Stimulated activated CD8-positive, alpha-beta memory T cell treated with anti-CD3 and anti-CD28 coated beads, Interleukin-7, amount 100 ng/mL, for 4 hours (primary cell): ENCODE results near the gene GIGYF1.
"Not testable (repeated sequence)": the region's sequence is repeated elsewhere in the genome, so short reads cannot be mapped to it uniquely, and the experiment has no call there.

Experiments
- DNase-seq, 2 donors: peaks; one replicate each; pipeline ENCODE4 v3.0.0-alpha.2; 2020; ENCODE audit warnings: low read depth in 2 of 2

GIGYF1 gene

DNA sequence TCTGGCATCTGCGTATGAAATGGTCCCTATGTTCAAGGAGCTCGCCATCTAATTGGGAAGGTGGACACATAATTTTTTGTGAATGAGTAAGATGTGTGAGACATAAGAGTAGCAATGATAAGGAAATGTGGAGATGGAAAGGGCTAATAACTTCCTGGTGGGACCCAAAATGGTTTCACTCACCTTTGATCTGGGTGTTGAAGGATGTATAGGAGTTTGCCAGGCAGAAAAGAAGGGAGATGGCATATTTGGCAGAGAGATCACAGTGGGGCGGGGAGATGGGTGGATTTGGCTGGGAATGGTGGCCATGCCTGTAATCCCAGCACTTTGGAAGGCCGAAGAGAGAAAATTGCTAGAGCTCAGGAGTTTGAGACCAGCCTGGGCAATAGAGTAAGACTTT, 16.4 kb upstream of the GIGYF1 start:
- no peak for DNase-seq

DNA sequence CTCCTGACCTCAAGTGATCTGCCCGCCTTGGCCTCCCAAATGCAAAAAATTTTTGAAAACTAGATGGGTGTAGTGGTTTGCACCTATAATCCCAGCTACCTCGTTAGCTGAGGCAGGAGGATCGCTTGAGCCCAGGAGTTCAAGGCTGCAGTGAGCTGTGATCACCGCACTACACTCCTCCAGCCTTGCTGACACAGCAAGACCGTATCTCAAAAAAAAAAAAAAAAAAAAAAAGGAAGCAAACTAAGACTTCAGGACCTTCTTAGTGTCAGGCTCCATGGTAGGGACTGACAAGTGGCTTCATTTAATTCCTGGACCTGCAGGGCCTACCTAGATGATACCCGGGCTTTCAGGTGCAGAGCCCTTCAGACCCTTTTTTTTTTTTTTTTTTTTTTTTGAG, 14.3 kb upstream of the GIGYF1 start:
- no peak for DNase-seq

DNA sequence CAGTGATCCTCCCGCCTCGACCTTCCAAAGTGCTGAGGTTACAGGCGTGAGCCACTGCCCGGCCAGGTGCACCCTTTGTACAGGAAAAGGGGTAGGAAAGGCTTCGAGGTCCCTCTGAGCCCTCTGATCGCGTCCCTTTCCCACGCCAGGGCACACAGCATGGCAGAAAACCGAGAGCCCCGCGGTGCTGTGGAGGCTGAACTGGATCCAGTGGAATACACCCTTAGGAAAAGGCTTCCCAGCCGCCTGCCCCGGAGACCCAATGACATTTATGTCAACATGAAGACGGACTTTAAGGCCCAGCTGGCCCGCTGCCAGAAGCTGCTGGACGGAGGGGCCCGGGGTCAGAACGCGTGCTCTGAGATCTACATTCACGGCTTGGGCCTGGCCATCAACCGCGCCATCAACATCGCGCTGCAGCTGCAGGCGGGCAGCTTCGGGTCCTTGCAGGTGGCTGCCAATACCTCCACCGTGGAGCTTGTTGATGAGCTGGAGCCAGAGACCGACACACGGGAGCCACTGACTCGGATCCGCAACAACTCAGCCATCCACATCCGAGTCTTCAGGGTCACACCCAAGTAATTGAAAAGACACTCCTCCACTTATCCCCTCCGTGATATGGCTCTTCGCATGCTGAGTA, 12.7 kb upstream of the GIGYF1 start:
- DNase-seq: no peak

DNA sequence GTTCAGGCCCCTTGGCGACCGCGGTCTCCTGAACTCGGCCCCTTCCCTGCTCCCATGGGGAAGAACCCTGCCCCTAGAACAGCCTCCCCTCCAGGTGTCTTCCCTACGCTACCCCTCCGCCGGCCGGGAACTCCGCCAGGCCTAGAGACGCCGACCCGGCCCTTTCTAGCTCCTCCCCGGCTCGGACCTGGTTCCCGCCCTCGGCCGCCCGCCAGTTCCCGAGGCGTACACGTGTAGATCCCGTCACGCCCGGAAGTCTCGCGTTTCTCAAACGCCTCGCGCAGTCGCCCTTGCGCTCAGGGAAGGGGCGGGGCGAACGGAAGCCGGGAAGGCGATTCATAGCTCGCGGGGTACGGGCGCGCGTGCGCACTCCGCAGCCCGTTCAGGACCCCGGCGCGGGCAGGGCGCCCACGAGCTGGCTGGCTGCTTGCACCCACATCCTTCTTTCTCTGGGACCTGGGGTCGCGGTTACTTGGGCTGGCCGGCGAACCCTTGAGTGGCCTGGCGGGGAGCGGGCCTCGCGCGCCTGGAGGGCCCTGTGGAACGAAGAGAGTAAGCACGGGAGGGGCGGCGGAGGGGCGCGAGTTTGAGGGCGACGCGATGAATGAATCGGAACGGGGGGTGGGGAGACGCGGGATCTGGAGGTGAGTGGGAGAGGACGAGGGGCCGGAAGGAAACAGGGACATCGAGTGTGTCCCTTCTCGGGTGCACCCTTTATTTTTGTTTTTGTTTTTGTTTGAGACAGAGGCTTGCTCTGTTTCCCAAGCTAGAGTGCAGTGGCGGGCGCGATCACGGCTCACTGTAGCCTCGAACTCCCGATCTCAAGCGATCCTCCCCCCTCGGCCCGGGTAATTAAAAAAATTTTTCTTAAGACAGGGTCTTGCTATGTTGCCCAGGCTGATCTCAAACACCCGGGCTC, 12.0 kb upstream of the GIGYF1 start, which contains the start of gene POP7:
TSS of gene POP7 (plus strand) at position 369 of the 919 bp plus-strand sequence. CDS start 710 bp downstream, outside the sequence.
- peak; percentile 97 to 98 for DNase-seq

DNA sequence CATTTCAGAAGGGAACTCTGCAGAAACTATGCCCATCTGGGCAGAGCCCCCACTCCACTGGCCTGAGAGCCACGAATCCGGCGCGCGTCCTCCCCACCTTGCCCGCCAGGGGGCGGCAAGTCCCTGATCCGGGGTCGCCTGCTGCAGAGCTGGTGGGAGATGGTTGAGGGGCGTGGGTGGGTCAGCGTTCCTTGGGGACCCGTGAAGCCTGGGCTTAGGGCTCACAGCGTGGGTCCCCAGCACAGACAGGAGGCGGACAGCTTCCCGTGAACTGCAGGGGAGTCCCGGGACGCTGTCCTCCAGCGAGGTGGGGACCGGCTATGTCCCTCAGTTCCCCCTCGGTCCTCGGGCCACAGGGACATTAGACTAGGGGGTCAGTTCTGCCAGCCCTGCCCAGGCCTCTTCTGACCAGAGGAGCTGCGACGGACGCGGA, 11.3 kb upstream of the GIGYF1 start:
- DNase-seq: peak; percentile 49 to 71

DNA sequence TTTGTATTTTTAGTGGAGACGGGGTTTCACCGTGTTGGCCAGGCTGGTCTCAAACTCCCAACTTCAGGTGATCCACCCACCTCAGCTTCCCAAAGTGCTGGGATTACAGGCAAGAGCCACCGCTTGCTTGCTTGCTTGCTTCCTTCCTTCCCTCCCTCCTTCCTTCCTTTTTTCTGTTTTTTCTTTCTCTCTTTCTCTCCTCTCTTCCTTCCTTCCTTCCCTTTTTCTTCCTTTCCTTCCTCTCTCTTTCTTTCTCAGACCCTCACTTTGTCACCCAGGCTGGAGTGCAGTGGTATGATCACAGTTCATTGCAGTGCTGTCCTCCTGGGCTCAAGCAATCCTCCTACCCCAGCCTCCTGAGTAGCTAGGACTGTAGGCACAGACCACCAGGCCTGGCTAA, 7.0 kb upstream of the GIGYF1 start:
- DNase-seq: not testable (repeated sequence)

DNA sequence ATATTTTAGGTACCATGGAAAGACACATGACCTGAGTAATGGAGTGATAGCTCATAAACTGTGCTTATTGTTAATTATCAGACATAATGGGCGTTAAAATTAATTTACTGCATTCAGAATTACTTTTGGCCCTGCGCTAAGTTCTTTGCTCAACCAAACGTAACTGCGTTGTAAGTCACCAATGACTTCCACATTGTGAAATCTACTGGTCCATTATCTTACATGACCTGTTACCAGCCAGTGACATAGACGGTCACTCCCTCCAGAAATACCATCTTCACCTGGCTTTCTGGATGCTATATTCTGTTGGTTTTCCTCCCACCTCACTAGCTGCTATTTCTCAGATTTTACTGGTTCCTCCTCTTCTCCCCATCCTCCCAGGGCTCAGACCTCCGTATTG, 5.0 kb upstream of the GIGYF1 start:
- DNase-seq: no peak

DNA sequence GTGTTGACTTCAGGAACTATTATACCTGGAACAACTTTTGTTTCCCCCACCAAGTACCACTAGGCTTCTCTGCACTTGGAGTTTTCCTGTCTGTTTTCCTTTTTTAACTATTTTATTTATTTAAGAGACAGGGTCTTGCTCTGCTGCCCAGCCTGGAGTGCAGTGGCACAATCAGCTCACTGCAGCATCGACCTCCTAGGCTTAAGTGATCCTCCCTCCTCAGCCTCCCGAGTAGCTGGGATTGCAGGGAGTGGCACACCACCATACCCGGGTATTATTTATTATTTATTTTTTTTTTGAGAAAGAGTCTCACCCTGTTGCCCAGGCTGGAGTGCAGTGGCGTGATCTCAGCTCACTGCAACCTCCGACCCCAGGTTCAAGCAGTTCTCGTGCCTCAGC, 2.1 kb upstream of the GIGYF1 start:
- DNase-seq: no peak

DNA sequence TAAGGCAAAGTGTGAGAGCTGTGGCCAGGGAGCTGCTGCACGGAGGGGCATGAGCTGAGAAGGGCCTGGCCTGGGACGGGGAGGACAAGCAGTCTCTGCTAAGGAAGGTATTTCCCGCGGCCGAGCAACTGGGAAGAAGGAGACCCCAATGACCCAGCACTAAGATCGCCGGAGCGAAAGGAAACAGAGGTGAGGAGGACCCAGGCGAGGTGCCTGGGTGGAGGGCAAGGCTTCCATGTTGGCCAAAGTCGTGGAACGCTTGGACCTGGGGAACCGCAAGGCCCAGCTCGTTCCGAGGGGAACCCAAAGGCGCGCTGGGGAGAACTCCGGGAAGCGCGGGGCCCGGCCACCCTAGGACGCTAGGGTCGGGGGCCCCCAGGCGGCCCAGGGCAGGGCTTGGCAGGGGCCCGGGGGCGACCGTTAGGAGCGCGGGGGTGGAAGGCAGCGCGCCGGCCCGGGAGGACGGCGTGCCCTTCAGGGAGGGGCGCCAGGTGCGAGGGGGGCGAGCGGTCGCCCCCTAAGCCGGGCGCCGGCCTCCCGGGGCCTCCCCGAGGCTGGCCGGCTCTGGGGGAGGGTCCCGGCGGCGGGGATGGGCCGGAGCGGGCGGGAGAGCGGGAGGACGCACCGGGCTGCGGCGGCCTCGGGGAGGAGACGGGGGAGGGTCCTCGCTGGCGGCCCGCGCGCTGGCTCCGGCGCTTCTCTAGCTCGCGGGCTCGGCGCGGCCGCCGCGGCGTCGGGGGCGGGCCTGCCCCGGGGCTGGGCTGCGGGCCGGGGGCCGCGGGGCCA, 545 bp downstream of the GIGYF1 start:
- no peak for DNase-seq

DNA sequence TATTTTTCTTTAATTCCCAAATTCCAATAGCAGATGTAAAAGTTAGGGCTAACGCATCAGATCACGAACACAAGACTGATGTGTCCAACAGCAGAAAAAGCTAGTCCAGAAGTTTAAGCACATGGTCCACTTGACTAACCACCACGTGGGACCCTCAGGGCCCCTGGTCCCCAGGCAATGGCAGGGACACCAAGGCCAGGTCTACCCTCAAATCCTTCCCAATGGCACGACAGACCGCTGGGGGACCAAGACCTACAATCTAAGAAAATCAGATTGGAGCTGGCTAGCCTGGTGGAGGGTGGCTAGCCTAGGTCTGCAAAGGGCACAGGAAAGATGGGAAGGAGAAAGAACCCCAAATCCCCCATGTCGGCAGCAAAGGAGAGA, 1.5 kb downstream of the GIGYF1 start:
- DNase-seq: no peak

DNA sequence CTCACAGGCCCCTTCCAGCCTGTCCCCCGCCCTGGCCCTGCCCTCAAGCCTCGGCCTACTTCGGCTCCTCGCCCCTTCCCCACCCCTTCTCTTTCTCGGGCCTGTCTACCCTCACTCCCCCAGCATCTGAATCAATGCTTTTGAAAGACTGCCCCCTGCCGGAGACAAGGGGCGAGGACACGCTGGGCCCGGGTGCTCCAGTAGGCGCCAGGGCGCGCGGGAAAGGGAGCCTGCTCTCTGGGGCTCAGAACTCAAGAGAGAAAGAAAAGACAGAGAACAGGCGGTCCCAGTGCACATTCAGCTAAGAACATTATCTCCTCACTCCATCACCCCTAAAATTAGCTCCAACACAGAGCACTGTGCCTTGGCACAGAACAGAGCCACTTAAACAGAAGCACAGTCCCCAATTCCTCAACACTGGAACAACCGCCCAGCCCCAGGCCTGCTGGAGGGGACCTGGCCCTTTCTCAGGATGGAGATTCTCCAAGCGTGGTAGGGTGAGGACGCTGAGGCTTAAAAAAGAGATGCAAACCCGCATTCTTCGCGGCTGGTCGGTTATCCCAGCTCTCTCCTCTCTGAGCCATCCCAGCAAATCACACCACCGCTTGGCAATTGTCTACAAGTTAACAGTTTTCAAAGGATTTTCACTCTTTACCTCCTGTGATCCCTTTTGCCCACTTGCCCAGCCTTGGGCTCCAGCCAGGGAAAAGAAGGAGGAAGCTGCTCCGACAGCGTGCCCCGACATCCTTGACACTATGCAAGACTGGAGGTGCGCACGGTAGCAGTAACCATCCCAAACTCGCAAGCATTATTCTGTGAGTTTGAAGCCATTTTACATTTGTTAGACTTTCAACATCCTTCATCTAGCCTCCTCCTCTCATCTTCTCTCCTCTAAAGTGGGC, 2.1 kb downstream of the GIGYF1 start:
- peak; percentile 62 to 63 for DNase-seq

DNA sequence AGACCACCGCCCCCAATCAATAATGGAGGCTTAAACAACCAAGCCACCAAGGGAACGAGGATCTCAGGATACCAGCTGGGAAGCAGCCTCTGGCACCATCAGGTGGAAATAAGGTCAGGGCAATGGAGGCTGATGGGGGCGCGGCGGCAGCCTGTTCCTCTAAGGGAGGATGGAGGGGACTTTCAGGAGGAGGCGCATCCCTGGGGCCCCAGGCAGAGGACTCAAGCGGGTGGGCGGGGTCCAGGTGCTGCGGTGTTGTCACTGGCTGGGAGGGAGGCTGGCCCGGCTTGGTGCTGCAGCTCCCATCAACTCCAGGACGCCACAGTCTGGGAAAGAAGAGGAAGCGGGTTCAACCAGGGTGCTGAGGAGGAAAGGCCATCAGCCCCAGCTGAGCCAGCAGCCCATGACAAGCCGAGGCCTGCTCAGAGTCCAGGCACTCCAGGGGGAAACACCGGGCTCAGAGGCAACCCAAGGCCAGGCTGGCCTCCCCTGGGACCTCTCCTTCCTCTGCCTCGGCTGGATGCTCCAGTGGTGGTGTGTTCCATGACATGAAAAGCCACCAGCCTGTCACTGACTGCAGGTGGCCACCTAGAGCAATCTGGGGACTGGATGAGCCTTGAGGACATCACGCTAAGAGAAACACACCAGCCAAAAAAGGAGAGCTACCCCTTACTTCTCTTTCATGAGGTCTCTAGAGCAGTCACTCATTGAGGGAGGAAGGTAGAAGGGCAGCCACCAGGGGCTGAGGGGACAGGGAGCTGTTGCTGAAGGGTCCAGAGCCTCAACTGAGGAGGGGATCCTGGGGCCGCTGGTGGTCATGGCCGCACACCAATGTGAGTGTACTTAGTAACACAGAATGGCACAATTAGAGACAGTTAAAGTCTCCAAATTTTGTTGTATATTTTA, 4.6 kb downstream of the GIGYF1 start:
- no peak for DNase-seq

DNA sequence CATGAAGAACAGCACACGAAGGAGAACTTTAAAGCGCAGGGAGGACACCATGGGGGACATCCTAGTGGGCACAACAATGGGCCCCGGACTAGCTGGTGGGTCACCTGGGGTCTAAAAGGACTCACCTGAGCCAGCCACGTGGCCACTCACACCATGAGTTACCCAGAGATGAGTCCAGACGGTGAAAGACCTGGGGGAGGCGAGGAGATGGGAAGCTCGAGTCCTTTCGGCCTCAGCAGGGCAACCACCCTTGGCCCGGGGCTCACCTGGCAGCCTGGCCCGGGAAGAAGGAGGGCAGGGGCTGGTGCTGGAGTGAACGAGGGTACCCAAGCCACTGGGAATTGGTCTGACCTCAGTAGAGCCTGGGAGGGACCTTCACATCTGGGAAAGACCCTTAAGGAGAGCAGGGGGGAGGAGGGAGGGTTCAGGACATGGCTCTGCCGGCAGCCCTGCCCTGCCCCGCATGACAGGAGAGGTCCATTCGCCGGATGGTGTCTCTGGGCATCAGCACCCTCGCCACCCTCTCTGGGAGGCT, 5.7 kb downstream of the GIGYF1 start:
- no peak for DNase-seq

DNA sequence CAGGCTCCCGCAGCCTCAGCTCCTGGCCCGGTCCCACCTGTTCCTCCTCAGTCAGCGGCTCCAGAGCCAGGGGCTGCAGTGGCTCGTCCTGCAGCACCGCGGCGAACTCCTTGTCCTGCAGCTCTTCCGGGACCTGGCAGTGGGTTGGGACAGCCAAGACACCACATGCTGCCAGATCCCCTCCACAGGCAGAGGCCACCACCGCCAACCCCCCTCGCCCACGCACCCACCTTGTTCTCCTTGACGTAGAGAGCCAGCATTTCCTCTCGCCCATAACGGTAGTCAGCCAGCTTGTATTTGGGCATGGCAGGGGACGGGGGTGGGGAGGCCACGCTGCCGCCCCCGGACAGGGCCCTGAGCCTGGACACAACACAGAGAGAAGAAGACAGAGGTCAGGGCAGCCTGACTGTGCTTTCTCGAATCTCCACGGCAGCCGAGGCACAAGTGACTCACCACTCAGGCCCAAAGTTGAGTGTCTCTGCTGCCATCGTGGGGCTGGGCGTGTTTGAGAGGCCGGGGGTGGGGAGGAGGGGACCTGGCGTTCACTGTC, 6.2 kb downstream of the GIGYF1 start:
- DNase-seq: no peak

DNA sequence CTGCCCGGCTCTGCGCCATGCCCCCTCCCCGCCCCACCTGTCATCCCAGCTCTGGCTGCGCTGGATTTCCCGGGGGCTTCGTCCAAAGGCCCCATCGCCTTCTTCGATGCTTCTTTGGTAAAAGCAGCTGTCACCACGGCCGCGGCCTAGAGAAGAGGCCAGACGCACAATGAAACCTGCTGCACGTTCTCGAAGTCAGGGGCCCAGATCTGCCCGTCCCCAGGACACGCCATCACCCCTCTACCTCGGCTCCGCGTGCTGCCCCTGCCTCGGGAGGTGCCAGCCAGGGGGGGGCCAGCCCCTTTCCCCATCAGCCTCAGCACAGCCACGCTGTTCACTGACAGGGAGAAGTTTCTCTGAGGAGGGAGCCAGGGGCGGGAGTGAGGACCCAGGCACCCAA, 6.8 kb downstream of the GIGYF1 start:
- DNase-seq: no peak

DNA sequence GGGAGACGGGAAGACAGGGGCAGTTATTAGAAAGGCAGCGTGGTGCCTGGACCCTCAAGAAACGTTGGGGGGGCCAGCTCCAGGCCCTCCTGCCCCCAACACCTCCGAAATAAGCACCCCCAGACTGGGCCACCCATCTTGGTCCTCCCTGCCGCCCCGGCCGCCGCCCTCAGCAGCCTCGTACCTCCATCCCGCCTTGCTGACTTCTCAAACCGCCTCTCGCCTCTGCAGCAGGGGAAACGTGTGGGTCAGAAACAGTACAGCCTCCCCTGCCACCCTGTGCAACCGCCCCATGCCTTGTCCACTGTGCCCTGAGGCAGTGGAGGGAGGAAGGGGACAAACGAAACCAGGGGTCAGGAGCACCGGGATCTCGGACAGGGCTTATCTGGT, 7.2 kb downstream of the GIGYF1 start:
- no peak for DNase-seq

DNA sequence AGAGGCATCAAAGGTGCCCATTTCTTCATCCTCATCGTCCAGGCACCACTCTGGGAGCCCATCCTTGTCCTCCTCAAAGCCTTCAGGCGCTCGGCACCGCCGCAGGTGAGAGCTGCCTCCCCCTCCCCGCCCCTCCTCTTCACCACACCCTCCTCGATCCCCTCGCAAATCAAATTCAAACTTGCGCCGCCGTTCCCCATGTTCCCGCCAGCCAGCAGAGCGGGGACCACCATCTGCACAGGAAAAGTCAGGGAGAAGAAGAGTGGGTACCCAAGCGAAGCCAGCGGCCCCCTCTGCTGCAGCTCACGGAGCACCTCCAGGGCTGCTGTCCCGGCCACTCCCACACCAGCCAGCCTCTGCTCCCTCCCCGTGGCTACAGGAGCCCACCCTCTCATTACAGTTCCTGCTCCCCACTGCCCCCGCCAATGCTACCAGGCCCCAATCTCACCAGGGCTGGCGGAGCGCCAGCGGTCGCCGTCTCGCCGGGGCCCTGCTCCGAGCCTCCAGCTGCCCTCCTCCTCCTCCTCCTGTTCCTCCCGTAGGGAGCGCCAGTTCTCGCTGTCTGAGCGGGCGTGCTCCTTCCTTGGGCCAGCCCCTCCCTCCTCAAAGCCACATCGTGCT, 7.7 kb downstream of the GIGYF1 start:
- DNase-seq: no peak

DNA sequence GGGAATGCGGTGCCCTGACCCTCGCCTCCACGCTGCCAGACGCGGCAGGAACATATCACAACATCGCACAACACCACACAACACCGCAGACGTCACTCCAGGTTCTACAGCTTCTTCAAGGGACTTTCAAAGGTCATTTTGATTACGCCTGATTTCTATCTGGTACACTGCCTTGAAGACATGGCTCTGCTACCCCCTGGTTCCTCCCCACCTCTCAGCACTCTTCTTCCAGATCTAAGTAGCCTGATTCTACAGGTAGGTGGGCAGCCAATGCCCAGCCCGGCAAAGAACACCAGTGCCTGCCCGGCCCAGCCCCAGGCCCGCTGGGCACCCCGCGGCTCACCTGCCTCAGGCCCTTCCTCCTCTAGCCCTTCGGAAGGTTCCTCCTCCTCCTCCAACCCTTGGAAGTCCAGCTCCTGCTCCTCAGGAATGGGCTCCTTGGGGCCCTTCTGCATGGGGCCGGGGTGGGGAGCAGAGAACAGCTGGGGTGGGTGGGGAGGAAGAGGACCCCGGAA, 8.4 kb downstream of the GIGYF1 start:
- DNase-seq: no peak

DNA sequence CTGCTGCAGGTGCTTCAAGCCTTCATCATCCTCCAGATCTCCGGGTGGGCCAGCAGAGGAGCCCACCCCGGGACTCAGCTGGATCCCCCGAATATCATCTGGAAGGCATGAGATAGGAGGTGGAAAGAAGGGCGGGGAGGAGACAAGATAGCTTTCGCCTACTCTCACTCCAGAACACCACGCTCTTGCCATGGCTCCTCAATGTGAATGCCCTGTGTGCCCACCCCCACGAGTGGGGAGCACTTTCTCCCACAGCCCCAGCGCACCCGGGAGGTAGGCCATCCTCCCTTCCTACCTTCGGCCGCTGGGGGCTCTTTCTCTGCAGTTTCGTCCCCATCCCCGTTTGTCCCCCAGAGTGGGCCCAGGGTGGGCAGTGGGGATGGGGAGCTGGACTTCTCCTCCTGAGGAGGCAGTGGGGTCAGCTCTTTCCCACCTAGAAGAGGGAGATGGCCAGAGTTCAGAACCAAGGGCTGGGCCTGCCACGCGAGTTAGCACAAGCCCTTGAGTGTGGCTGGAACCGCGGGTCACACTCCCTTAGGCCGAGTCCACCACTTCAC, 8.9 kb downstream of the GIGYF1 start:
- DNase-seq: no peak
